GM23338 (cell line): ENCODE measurements around the gene KLHL7.

Experiments
- CREB1 ChIP-seq: fragments of 250-450 bp; sonication (Bioruptor Pico); IDR thresholded peaks from 2 replicates; pipeline ENCODE4 v1.5.0; 2020; ENCODE audit warnings: low read depth, mild to moderate bottlenecking, moderate library complexity
- CTCF ChIP-seq, 2 experiments: fragments of 200-600 bp in 1 of 2; sonication (generic) in 1 of 2; conservative IDR thresholded peaks; 2 replicates each; pipeline versions ENCODE4 v1.5.1 to v1.6.1; 2016 to 2017; ENCODE audit warnings: antibody characterized with exemption in 2 of 2, low read depth in 2 of 2, mild to moderate bottlenecking in 2 of 2, moderate library complexity in 1 of 2
- EZH2 ChIP-seq: fragments of 200-600 bp; sonication (generic); IDR thresholded peaks from one replicate; pipeline ENCODE4 v1.8.0; 2017; ENCODE audit warnings: antibody characterized with exemption, mild to moderate bottlenecking, low read depth; ENCODE audit not compliant: unreplicated experiment
- EZH2phosphoT487 ChIP-seq: fragments of 200-600 bp; sonication (generic); IDR thresholded peaks from one replicate; pipeline ENCODE4 v1.8.1; 2018; ENCODE audit warnings: antibody characterized with exemption; ENCODE audit not compliant: unreplicated experiment
- JUNB ChIP-seq: IDR thresholded peaks from one replicate; pipeline ENCODE4 v1.6.1; 2016; ENCODE audit warnings: antibody characterized with exemption; ENCODE audit not compliant: unreplicated experiment
- NANOG ChIP-seq: IDR thresholded peaks from 2 replicates; pipeline ENCODE4 v1.6.1; 2016; ENCODE audit warnings: antibody characterized with exemption, borderline replicate concordance
- POLR2AphosphoS5 ChIP-seq: IDR thresholded peaks from 2 replicates; pipeline ENCODE4 v1.6.1; 2016; ENCODE audit warnings: antibody characterized with exemption, low read depth
- REST ChIP-seq: IDR thresholded peaks from one replicate; pipeline ENCODE4 v1.6.1; 2018; ENCODE audit warnings: antibody characterized with exemption; ENCODE audit not compliant: unreplicated experiment
- ZNF331 ChIP-seq: fragments of 250-450 bp; sonication (Bioruptor Pico); IDR thresholded peaks from 2 replicates; pipeline ENCODE4 v1.5.0; 2020; ENCODE audit warnings: low read depth, mild to moderate bottlenecking, moderate library complexity

GRCh38 chr7:23136216-23136615, 30.6 kb downstream of the KLHL7 start:
- TF ChIP-seq CTCF (conservative IDR thresholded peaks at IDR 0.05; ENCODE audit: low read depth in 2 of 2) (no peak), EZH2 (no peak), JUNB (no peak), EZH2phosphoT487 (no peak), POLR2AphosphoS5 (no peak), NANOG (no peak), ZNF331 (CRISPR knock-in tag) (no peak), REST (no peak), CREB1 (CRISPR knock-in tag) (no peak)
